Right cardiac atrium (tissue), 5 donors: ENCODE data around the gene ATP5PB. TPM values are rescaled to one million over a fixed set of nuclear protein-coding genes. Genes with fewer than 3 reads are reported as not detected.

ENCODE experiments used
- ATAC-seq, 2 donors: fragments of 200-7000 bp; cut with Tn5 transposase; one replicate each; pipeline versions ENCODE4 v1.8.0 to v1.9.1; 2020; ENCODE audit warnings: moderate library complexity in 2 of 2, mild to moderate bottlenecking in 1 of 2
- DNase-seq, 3 donors: peaks; one replicate each; pipeline ENCODE4 v3.0.0-alpha.2; 2020
- H3K27ac ChIP-seq: one replicate; pipeline ENCODE4 v1.5.1; 2013; ENCODE audit warnings: mild to moderate bottlenecking, low read length, control low read depth, moderate library complexity
- H3K27me3 ChIP-seq: one replicate; pipeline ENCODE4 v1.6.1; 2013; ENCODE audit not compliant: control insufficient read depth, insufficient read depth
- H3K4me1 ChIP-seq: one replicate; pipeline ENCODE4 v1.6.1; 2013; ENCODE audit warnings: low read length; ENCODE audit not compliant: control insufficient read depth, insufficient read depth
- H3K4me3 ChIP-seq: one replicate; pipeline ENCODE4 v1.5.1; 2013; ENCODE audit warnings: low read length, control low read depth
- H3K9me3 ChIP-seq: one replicate; pipeline ENCODE4 v1.6.1; 2013; ENCODE audit warnings: low read length; ENCODE audit not compliant: control insufficient read depth
- whole genome bisulfite sequencing: extraction: QIAGEN DNeasy Blood & Tissue Kit; methylation state at CpG from one replicate; pipeline ENCODE4 v1.1.7; 2013; 5-methylcytosine and 5-hydroxymethylcytosine counted together
- intact Hi-C, 4 donors: fragments of 100-400 bp; cut with DNase I; formaldehyde crosslinking; loops; one replicate each; pipeline versions ENCODE4 v1.11.0 to v1.14.0; 2022 to 2023
- long read RNA-seq, 4 donors: library from polyadenylated mRNA; unstranded; transcript quantifications; one replicate each; pipeline ENCODE4 v2.0.0, GENCODE V29; 2020 to 2021
- polyA plus RNA-seq: library from polyadenylated mRNA; stranded (reverse); fragments of 200-250 nt; gene quantifications from one replicate; pipeline ENCODE4 v1.2.3, GENCODE V29; 2013
- total RNA-seq, 4 donors: library from RNA; stranded (reverse); fragmentation: NEBNext Ultra II Directional; extraction: Animal tissue kit (Norgen Biotek cat#: 25700); gene quantifications; one replicate each; pipeline ENCODE4 v1.2.1, GENCODE V29; 2021
- donor health status: healthy with polysubstance abuse.
- donor health status: DM: no; HTN: yes; CAD: no.
- donor health status: DM: no; HTN: no; CAD: no.
- donor health status: DM: no; HTN: yes; CAD: no; lungs with severe emphysema.
- donor health status: DM: yes; HTN: yes; CAD: no.

Gene ATP5PB, protein sequence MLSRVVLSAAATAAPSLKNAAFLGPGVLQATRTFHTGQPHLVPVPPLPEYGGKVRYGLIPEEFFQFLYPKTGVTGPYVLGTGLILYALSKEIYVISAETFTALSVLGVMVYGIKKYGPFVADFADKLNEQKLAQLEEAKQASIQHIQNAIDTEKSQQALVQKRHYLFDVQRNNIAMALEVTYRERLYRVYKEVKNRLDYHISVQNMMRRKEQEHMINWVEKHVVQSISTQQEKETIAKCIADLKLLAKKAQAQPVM
- 100 to 1,000 TPM; 433 to 505 (median 493) TPM for total RNA-seq
- 918 TPM for polyA plus RNA-seq
- long read RNA-seq, donor 1, transcript ATP5PB-202 (7 exons, 3,156 nt): major isoform, 472 of 496 reads
- long read RNA-seq, donor 1, transcript ATP5PB-201 (6 exons, 1,040 nt): minor isoform, 13 of 496 reads
- long read RNA-seq, donor 1, partial matches to known transcripts: 5 of 496 reads
- long read RNA-seq, donor 1, other reads (novel, unspliced or antisense): 3 of 496 reads
- long read RNA-seq, donor 2, transcript ATP5PB-202 (7 exons, 3,156 nt): major isoform, 198 of 204 reads
- long read RNA-seq, donor 2, partial matches to known transcripts: 3 of 204 reads
- long read RNA-seq, donor 2, other reads (novel, unspliced or antisense): 0 of 204 reads
- long read RNA-seq, donor 3, transcript ATP5PB-202 (7 exons, 3,156 nt): major isoform, 865 of 913 reads
- long read RNA-seq, donor 3, transcript ATP5PB-201 (6 exons, 1,040 nt): minor isoform, 21 of 913 reads
- long read RNA-seq, donor 3, partial matches to known transcripts: 8 of 913 reads
- long read RNA-seq, donor 3, other reads (novel, unspliced or antisense): 19 of 913 reads
- long read RNA-seq, donor 4, transcript ATP5PB-202 (7 exons, 3,156 nt): major isoform, 236 of 247 reads
- long read RNA-seq, donor 4, partial matches to known transcripts: 4 of 247 reads
- long read RNA-seq, donor 4, other reads (novel, unspliced or antisense): 7 of 247 reads

DNA sequence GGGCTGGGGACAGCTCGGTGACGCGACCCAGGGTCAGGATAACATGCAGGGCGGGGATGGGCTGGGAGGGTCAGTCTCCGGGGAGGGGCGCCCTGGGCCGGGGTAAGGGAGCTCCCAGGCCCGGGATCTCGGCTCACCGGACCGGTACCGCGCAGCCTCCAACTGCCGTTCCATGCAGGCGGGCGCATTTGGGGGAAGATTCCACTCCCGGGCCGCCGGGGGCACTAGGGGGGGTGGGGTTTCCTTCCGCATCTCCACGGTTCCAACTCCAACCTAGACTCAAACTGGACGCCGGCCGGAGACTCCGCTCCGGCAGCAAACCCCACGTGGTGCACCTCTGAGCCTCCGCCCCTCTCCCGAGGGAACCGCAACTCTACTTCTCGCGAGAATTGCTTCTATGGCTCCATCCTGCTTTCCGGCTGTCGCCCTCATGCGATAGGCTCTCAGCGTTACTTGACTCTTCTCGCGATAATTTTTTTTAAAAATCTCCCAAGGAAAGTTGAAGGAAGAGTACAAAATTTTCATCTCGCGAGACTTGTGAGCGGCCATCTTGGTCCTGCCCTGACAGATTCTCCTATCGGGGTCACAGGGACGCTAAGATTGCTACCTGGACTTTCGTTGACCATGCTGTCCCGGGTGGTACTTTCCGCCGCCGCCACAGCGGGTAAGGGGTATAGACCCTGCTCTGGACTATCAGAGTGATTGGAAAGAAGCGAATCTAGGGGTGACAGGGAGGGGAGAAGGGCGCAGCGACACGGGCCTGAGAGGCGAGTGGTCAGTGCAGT is at the start of gene ATP5PB, which contains the start of gene WDR77:
Gene ATP5PB, plus strand, starts transcription at position 547 of the 785 bp plus-strand sequence. Its CDS starts 78 bp downstream, at position 625.
Gene WDR77, minus strand, starts transcription at position 339 of the 785 bp plus-strand sequence. Its CDS starts 87 bp downstream, at position 252.
- no peaks in the 10 kb centered on the region for H3K9me3 ChIP-seq
- no peaks in the 10 kb centered on the region for H3K27me3 ChIP-seq
- H3K4me3 ChIP-seq: peak within 1 kb of the TSS; percentile 94
- intact Hi-C loops: no loop called here
- no peaks in the 10 kb centered on the region for H3K4me1 ChIP-seq
- H3K27ac ChIP-seq: peak within 1 kb of the TSS; percentile 99
- ATAC-seq (peak; percentile 96), DNase-seq (peak; percentile 94 to 97 (median 96))
- WGBS: under 1% methylated on average over 54 of the region's 54 CpGs

DNA sequence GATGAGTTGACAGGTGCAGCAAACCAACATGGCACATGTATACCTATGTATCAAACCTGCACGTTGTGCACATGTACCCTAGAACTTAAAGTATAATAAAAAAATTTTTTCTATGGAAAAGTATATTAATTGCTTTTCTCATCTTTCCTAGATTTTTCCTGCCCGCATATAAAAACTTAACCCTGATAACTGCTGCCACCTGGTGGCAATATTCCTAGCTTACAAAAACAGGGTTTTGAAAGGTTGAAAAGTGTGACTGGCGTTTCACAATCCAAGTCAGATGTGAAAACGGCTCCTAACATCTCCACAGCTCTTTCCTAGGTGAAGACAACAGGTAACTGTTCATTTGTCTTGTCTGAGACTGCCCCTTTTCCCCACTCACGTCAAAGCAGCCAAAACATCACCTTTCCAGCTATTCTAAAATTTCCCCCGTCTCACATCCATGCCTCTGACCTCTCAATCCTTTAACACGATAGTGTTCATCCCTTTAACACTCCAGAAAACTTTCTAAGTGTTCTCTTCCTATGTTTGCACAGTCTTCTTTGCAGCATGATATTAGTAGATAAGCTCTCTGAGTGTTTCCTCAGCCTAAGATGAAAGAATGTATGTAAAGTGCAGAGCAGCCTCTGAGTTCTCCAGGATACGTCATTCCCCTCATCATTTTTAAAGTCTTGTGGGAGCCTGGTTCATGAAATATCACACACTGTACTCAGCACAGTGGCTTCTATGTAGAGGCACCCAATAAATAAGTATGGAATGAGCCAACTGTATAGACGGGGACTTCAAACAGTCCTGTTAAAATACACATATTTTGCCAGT is 49.3 kb upstream of the ATP5PB start:
- H3K27me3 ChIP-seq: no peaks in the 10 kb centered on the region
- intact Hi-C loops: loop anchor here (2.0 to 5.0 kb wide), 2 partner anchors 177 to 178 kb away; no protein-coding TSS in a partner anchor
- no peaks in the 10 kb centered on the region for H3K4me1 ChIP-seq
- no peak overlapping the region for H3K4me3 ChIP-seq
- WGBS: 27% methylated on average over 9 of the region's 9 CpGs
- no peak overlapping the region for H3K27ac ChIP-seq
- no peak for ATAC-seq
- DNase-seq: no peak
- no peaks in the 10 kb centered on the region for H3K9me3 ChIP-seq

DNA sequence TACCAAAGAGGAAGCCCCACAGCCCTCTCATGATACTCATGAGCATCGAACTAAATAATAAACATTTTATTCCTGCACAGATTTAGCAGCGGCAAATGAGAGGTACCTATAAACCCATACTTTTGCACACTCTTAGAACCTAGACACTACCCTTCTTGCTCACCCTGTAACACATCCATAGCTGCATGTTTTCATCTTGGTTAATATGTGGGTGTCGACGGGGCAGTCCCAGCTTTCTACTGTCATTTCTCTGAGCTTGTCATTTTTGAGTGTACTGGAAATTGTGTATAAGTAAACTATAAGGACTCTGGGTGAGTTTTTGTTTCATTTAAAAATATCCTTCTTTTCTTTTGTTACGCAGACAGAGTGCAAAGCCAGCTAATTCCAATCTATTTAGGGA is 47.2 kb upstream of the ATP5PB start:
- no peak for ATAC-seq

DNA sequence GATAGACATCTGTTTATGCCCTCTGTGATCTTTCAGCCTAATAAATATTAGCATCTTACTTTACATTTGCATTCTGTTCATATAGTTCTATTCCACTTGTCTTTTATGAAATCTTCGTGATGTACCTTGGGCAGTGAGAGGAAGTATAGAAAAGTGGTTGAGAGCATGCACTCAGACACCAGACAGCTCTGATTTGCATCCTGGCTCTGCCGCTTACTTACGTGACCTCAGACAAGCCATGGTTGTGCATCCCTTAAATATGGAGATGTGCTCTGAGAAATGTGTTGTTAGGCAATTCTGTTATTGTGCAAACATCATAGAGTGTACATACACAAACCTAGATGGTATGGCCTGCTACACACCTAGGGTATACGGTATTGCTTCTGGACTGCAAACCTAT is 44.7 kb upstream of the ATP5PB start:
- 86% methylated on average over 4 of the region's 4 CpGs for WGBS
- H3K4me3 ChIP-seq: no peak overlapping the region
- ATAC-seq (no peak), DNase-seq (no peak)
- H3K27ac ChIP-seq: no peak overlapping the region
- intact Hi-C loops: loop anchor here in 2 of 4 donors (5.0 kb wide), 1 partner anchor 182 kb away; no protein-coding TSS in a partner anchor
- H3K9me3 ChIP-seq: no peaks in the 10 kb centered on the region
- no peaks in the 10 kb centered on the region for H3K4me1 ChIP-seq
- no peaks in the 10 kb centered on the region for H3K27me3 ChIP-seq

More for the DNA sequence above, 47.2 kb upstream of the ATP5PB start:
- DNase-seq: no peak
- WGBS: 81% methylated on average over 5 of the region's 5 CpGs
- Histone ChIP-seq H3K27me3 (no peaks in the 10 kb centered on the region), H3K4me1 (no peaks in the 10 kb centered on the region), H3K9me3 (no peaks in the 10 kb centered on the region), H3K27ac (no peak overlapping the region), H3K4me3 (no peak overlapping the region)
- intact Hi-C loops: loop anchor here in 2 of 4 donors (5.0 kb wide), 1 partner anchor 180 kb away; no protein-coding TSS in a partner anchor

DNA sequence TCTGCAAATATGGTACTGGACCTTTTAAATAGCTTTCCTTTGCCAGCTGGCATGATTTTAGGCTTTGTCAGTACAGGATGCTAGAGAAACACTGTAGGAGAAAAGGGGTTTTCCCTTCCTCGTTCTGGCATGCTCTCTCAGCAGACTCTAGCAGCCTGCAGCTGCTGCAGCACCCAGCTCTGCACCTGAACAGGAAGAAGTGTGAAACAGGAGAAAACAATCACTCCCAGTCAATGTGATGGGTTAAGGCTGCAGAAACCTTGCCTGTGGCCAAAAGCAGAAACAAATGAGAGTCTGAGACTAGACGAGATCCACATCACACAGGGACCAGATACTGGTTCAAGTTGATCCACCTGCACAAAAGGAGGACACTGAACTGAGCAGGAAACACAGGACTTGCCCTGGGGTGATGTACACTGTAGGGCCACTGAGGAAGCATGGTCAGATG is 42.9 kb upstream of the ATP5PB start:
- 0% methylated on average over 2 of the region's 2 CpGs for WGBS
- ATAC-seq: peak; percentile 71 to 78
- intact Hi-C loops: no loop called here

DNA sequence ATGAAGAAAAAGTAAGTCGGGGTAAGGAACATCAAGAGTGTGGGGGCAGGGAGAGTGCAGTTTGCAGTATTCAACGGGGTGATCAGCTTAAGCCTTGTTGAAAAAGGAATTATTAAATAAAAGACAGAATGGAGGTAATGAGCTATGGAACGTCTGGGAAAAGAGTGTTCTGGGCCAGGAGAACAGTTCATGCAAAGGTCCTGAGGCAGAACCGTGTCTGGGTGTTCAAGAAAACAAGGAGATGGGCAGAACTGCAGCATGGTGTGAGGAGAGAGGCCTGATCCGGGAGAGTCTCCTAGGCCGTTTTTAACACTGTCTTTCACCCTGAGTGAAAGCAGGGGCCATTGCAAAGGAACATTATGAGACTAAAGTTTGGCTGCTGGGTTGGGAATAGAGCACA is 42.0 kb upstream of the ATP5PB start:
- ATAC-seq (no peak), DNase-seq (no peak)
- Histone ChIP-seq H3K27ac (no peak overlapping the region), H3K4me1 (no peaks in the 10 kb centered on the region), H3K27me3 (no peaks in the 10 kb centered on the region), H3K4me3 (no peak overlapping the region), H3K9me3 (no peaks in the 10 kb centered on the region)
- intact Hi-C loops: no loop called here
- WGBS: 74% methylated on average over 6 of the region's 6 CpGs

More for the DNA sequence above, 42.9 kb upstream of the ATP5PB start:
- Histone ChIP-seq H3K4me1 (no peaks in the 10 kb centered on the region), H3K27me3 (no peaks in the 10 kb centered on the region), H3K4me3 (no peak overlapping the region), H3K9me3 (no peaks in the 10 kb centered on the region), H3K27ac (no peak overlapping the region)
- no peak for DNase-seq

DNA sequence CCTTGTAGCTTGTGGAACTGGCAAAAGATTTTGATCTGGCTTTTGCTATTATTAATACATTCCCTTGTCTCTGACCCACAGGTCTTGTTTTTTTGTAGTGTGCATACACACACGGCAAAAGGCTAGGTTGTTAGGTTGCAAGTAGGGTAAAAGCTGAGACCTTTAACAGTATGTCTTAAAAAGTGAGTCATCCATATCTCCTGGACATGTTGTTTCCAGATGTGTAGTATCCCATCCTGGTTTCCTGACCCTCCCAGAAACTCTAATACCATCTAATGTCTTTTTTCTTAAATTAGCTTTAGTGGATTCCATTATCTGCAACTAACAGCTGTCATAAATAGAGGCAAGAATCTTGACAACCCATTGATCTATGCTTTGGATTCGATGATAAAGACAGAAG is 36.4 kb upstream of the ATP5PB start:
- intact Hi-C loops: no loop called here

DNA sequence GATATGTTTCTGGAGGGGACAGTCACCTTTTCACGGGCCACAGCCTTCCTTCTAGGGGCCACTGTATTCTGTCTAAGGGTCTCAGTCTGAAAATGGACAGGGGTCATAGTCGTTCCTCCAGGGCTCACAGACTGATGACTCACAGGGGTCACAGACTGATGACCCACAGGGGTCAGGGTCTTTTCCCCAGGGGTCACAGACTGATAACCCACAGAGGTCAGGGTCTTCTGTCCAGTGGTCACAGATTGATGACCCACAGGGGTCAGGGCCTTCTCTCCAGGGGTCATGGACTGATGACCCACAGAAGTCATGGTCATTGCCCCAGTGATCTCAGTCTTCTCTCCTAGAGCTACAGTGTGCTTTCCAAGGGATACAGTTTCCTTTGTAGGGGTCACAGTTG is 34.5 kb upstream of the ATP5PB start:
- ATAC-seq (no peak), DNase-seq (no peak)
- Histone ChIP-seq H3K9me3 (no peaks in the 10 kb centered on the region), H3K4me1 (no peaks in the 10 kb centered on the region), H3K27ac (no peak overlapping the region), H3K4me3 (no peak overlapping the region), H3K27me3 (no peaks in the 10 kb centered on the region)
- intact Hi-C loops: no loop called here
- 70% methylated on average over 2 of the region's 2 CpGs for WGBS

More for the DNA sequence above, 36.4 kb upstream of the ATP5PB start:
- no peak overlapping the region for H3K4me3 ChIP-seq
- ATAC-seq (no peak), DNase-seq (no peak)
- H3K27ac ChIP-seq: no peak overlapping the region
- 71% methylated on average over 2 of the region's 2 CpGs for WGBS
- no peaks in the 10 kb centered on the region for H3K27me3 ChIP-seq
- no peaks in the 10 kb centered on the region for H3K4me1 ChIP-seq
- no peaks in the 10 kb centered on the region for H3K9me3 ChIP-seq

DNA sequence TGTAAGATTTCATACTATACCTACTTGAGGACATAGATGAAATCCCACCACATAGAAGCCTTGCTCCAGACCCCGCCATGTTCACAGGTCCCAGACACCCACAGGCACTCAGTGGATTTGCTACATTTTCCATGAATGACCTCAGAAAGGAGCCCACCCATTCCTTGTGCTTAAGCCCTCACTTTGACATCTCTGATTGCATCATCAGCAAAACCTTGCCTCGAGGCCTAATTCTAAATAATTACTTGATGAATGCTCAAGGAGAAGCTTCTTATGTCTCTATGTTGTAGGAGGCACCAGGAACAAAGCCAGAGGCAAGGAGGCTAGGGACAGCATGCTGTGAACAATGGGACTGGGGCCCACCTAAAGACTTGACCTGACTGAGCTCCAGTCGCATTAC is 33.8 kb upstream of the ATP5PB start:
- H3K9me3 ChIP-seq: no peaks in the 10 kb centered on the region
- H3K4me1 ChIP-seq: no peaks in the 10 kb centered on the region
- ATAC-seq: no peak
- DNase-seq: no peak
- H3K27me3 ChIP-seq: no peaks in the 10 kb centered on the region
- intact Hi-C loops: no loop called here
- WGBS: 86% methylated on average over 3 of the region's 3 CpGs
- H3K27ac ChIP-seq: no peak overlapping the region
- no peak overlapping the region for H3K4me3 ChIP-seq
